HG03442 (cell line): ENCODE results near the gene SOWAHC.

Experiments
- ATAC-seq: cut with Tn5 transposase; IDR thresholded peaks from one replicate; pipeline ENCODE4 v1.9.1; 2021; ENCODE audit warnings: mild to moderate bottlenecking, moderate library complexity; ENCODE audit not compliant: unreplicated experiment

Gene SOWAHC

GRCh38 chr2:109645412-109646184 lies 31.4 kb downstream of the SOWAHC start:
- ATAC-seq: no peak

- ATAC-seq: no peak
Measured at GRCh38 chr2:109646961-109647360, 32.8 kb downstream of the SOWAHC start.

GRCh38 chr2:109647636-109648035 lies 33.5 kb downstream of the SOWAHC start:
- ATAC-seq: no peak

GRCh38 chr2:109648041-109648527 lies 33.9 kb downstream of the SOWAHC start:
- ATAC-seq: no peak

GRCh38 chr2:109649736-109650695 lies 35.9 kb downstream of the SOWAHC start:
- no peak for ATAC-seq

GRCh38 chr2:109654326-109655050 lies 40.3 kb downstream of the SOWAHC start:
- no peak for ATAC-seq

GRCh38 chr2:109655287-109655686 lies 41.1 kb downstream of the SOWAHC start:
- ATAC-seq: no peak

GRCh38 chr2:109659396-109660045 lies 45.4 kb downstream of the SOWAHC start:
- no peak for ATAC-seq

GRCh38 chr2:109660046-109660860 lies 46.1 kb downstream of the SOWAHC start:
- no peak for ATAC-seq

- no peak for ATAC-seq
Measured at GRCh38 chr2:109662889-109663288, 48.7 kb downstream of the SOWAHC start.

- no peak for ATAC-seq
Measured at GRCh38 chr2:109663721-109664120, 49.6 kb downstream of the SOWAHC start.

GRCh38 chr2:109666466-109666865 lies 52.3 kb downstream of the SOWAHC start:
- ATAC-seq: no peak
